Measurements from ENCODE around the gene ARHGAP22.

DNA sequence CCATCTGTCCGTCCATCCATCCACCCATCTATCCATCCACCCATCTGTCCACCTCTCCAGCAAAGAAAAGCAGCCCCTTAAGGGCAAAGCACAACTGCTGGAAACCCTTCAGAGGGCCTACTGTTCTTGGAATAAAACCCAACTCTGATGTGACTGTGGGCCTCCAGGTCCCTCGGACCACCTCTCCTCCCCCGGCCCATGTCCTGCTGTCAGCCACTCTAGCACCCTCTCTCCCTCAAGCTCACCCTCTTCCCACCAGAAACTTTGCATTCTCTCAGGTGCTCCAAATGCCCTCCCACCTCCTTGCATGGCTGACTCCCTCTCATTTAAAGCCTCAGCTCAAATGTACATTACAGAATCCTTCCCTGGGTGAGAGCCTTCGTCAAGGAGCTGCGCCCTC, 110.3 kb downstream of the ARHGAP22 start:
- TF ChIP-seq, protein P1, sequence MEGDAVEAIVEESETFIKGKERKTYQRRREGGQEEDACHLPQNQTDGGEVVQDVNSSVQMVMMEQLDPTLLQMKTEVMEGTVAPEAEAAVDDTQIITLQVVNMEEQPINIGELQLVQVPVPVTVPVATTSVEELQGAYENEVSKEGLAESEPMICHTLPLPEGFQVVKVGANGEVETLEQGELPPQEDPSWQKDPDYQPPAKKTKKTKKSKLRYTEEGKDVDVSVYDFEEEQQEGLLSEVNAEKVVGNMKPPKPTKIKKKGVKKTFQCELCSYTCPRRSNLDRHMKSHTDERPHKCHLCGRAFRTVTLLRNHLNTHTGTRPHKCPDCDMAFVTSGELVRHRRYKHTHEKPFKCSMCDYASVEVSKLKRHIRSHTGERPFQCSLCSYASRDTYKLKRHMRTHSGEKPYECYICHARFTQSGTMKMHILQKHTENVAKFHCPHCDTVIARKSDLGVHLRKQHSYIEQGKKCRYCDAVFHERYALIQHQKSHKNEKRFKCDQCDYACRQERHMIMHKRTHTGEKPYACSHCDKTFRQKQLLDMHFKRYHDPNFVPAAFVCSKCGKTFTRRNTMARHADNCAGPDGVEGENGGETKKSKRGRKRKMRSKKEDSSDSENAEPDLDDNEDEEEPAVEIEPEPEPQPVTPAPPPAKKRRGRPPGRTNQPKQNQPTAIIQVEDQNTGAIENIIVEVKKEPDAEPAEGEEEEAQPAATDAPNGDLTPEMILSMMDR (conservative IDR thresholded peaks at IDR 0.05; ENCODE audit: low read depth, low read length), result no peak
- TF ChIP-seq RAD21 (IDR thresholded peaks at IDR 0.05; ENCODE audit: low read length) (no peak), RCOR1 (IDR thresholded peaks at IDR 0.05; ENCODE audit: insufficient replicate concordance, low read length) (no peak), FOS (IDR thresholded peaks at IDR 0.05; ENCODE audit: low read depth, low read length) (no peak)

Data from IMR-90 (cell line).